HL-60/S4 (cell line): ENCODE results near the gene LRRC75A.
"Not testable (repeated sequence)": the region's sequence is repeated elsewhere in the genome, so short reads cannot be mapped to it uniquely, and the experiment has no call there.

Experiments used
- in situ Hi-C: fragments of 300-500 bp; cut with MboI; formaldehyde crosslinking; loops from 2 replicates; pipeline ENCODE4 v1.14.3; 2022; ENCODE audit warnings: low sequenced_read_pairs

LRRC75A gene

DNA sequence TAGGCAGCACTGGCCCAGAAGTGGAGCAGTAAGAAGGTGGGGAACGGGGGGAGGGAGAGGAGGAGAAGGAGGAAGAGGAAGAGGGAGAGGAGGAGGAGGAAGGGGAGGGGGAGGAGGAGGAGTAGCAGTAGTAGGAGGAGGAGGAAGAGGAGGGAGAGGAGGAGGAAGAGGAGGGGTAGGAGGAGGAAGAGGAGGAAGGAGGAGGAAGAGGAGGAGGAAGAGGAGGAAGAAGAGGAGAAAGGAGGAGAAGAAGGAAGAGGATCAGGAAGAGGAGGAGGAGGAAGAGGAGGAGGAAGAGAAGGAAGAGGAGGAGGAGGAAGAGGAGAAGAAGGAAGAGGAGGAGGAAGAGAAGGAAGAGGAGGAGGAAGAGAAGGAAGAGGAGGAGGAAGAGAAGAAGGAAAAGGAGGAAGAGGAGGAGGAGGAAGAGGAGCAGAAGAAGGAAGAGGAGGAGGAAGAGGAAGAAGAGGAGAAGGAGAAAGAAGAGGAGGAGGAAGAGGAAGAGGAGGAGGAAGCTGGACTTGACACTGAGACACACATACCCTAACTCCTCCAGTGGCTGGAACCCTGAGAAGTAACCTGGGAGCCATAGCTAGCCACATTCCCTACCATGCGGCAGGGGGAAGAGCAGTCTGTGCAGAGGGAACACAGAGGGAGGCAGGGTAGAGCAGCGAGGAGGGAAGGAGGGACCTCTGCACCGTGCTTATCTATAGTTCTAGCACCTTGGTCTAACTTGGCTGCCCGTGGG lies 35.8 kb downstream of the LRRC75A start:
- in situ Hi-C loops, result no loop called here

- in situ Hi-C loops, result no loop called here
Measured at GRCh38 chr17:16453493-16453851, 38.5 kb downstream of the LRRC75A start.

DNA sequence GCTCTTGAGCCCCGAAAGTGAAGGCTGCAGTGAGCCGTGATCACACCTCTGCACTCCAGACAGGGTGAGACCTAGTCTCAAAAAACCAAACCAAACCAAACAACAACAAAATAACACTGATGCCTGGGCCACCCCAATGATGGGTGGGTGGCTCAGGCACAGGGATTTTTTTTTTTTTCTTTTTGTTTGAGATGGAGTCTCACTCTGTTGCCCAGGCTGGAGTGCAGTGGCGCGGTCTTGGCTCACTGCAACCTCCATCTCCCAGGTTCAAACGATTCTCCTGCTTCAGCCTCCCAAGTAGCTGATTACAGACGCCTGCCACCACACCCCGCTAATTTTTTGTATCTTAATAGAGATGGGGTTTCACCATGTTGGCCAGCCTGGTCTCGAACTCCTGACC lies 39.7 kb downstream of the LRRC75A start:
- in situ Hi-C loops, result not testable (repeated sequence)

DNA sequence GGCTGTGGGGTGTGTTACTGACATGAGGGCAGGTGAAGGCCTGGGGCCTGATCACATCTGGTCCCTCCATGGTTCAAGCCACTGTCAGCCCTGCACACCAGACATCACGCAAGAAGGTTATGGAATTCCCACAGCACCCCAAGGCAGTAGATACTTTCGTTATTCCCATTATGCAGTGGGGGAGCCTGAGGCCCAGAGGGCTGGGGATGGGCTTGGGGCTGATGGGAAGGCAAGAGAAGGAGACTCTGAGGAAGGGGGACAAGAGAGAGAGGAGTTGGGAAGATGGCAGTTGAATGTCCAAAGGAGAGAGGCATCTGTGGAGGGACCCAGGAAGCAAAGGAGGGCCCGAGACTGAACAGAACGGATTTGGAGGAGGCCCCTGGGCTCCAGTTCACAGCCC lies 42.0 kb downstream of the LRRC75A start:
- in situ Hi-C loops, result no loop called here

GRCh38 chr17:16449121-16449570 lies 42.8 kb downstream of the LRRC75A start:
- in situ Hi-C loops, result loop anchor here (25.0 kb wide), 1 partner anchor 863 kb away; the partner anchor contains the start of gene NT5M

DNA sequence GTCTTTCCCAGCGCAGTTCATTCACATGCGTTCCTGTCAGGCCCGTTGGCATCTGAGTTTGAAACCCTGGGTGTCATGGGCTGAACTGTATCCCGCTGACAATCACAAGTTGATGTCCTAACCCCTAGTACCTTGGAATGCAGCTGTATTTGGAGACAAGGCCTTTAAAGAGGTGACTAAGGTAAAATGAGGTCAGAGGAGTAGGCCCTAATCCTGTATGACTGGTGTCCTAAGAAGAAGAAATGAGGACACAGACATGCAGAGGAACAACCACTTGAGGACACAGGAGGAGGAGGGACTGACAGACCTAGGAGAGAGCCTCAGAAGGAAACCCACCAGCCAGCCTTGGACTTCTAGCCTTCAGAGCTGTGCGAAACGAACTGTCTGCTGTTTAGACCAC lies 43.5 kb downstream of the LRRC75A start:
- in situ Hi-C loops, result loop anchor here (25.0 kb wide), 1 partner anchor 864 kb away; the partner anchor contains the start of gene NT5M

- in situ Hi-C loops, result loop anchor here (25.0 kb wide), 1 partner anchor 865 kb away; the partner anchor contains the start of gene NT5M
Measured at GRCh38 chr17:16447676-16448075, 44.3 kb downstream of the LRRC75A start.

DNA sequence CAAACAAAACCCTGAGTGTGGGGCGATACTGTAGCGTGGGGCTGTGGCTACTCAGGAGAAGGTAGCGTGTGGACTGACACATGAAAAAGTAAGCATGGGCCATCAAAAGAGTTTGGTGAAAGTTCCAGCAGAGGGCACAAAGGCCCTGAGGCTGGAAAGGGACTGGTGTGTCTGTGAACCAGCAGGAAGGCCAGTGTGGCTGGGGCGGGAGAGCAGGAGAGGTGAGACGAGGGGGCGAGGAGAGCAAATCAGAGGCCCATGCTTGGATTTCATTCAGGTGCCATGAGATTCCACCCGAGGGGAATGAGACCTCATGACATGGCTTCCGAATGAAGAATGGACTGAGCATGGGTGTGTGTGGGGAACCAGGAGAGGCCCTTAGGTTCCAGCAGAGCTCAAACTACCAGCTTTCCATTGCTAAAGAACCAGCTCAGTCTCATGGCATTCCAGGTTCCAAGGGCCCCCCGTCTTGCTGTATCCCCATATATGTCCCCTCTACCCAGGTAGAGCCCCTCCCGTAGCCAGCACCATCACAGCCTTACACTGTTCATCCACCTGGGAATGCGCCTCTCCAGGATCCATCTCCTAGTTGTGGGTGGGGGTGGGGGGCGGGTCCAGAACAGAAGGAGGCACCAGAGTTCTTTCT lies 45.5 kb downstream of the LRRC75A start:
- in situ Hi-C loops, result loop anchor here (25.0 kb wide), 1 partner anchor 866 kb away; the partner anchor contains the start of gene NT5M

- in situ Hi-C loops, result loop anchor here (25.0 kb wide), 1 partner anchor 868 kb away; the partner anchor contains the start of gene NT5M
Measured at GRCh38 chr17:16444258-16444886, 47.6 kb downstream of the LRRC75A start.

GRCh38 chr17:16443511-16444257 lies 48.3 kb downstream of the LRRC75A start:
- in situ Hi-C loops, result loop anchor here (25.0 kb wide), 1 partner anchor 869 kb away; the partner anchor contains the start of gene NT5M

GRCh38 chr17:16442594-16443510 lies 49.1 kb downstream of the LRRC75A start:
- in situ Hi-C loops, result loop anchor here (25.0 kb wide), 1 partner anchor 869 kb away; the partner anchor contains the start of gene NT5M

GRCh38 chr17:16442141-16442540 lies 49.9 kb downstream of the LRRC75A start:
- in situ Hi-C loops, result loop anchor here (25.0 kb wide), 1 partner anchor 870 kb away; the partner anchor contains the start of gene NT5M

GRCh38 chr17:16440901-16441629 lies 50.9 kb downstream of the LRRC75A start:
- in situ Hi-C loops, result loop anchor here (25.0 kb wide), 1 partner anchor 871 kb away; the partner anchor contains the start of gene NT5M

DNA sequence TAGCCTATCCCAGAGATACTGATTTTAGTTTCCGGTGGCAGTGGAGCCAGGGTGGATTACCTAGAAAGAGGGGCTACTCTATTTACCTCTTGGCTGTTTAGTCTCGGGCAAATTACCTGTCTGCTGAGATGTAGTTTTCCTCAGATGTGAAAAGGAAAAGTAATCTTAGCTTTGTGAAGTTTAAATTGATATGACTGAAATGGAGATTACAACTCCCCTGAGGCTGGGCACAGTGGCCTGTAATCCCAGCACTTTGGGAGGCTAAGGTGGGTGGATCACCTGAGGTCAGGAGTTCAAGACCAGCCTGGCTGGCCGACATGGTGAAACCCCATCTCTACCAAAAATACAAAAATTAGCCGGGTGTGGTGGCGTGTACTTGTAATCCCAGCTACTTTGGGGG lies 51.6 kb downstream of the LRRC75A start:
- in situ Hi-C loops, result loop anchor here (25.0 kb wide), 1 partner anchor 872 kb away; the partner anchor contains the start of gene NT5M

DNA sequence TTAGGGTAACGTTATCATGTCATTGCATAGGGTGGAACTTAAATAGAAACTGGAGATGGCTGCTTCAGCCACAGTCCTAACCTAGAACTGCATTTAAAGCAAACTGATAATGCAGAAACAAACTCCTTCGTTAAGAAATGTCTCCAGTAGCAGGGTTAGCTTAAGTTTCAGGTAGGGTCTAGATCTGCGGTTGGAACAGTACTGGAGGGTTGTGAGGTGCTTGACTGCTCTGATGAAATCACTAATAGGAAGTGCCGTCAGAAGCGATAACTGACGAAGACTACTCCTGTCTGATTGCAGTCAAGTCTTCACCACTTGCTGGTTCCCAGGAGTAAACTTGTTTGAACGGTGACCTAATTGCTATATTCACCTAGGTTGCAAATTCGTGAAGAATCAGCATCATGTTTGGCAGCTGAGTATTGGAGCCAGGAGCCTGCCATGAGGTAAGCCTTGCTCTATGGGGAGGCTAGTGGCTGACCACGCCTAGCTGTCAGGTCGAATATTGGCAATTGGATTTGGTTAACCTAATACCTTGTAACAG lies 52.1 kb downstream of the LRRC75A start:
- in situ Hi-C loops, result loop anchor here (25.0 kb wide), 1 partner anchor 872 kb away; the partner anchor contains the start of gene NT5M

- in situ Hi-C loops, result loop anchor here (25.0 kb wide), 1 partner anchor 873 kb away; the partner anchor contains the start of gene NT5M
Measured at GRCh38 chr17:16439303-16439791, 52.6 kb downstream of the LRRC75A start.

DNA sequence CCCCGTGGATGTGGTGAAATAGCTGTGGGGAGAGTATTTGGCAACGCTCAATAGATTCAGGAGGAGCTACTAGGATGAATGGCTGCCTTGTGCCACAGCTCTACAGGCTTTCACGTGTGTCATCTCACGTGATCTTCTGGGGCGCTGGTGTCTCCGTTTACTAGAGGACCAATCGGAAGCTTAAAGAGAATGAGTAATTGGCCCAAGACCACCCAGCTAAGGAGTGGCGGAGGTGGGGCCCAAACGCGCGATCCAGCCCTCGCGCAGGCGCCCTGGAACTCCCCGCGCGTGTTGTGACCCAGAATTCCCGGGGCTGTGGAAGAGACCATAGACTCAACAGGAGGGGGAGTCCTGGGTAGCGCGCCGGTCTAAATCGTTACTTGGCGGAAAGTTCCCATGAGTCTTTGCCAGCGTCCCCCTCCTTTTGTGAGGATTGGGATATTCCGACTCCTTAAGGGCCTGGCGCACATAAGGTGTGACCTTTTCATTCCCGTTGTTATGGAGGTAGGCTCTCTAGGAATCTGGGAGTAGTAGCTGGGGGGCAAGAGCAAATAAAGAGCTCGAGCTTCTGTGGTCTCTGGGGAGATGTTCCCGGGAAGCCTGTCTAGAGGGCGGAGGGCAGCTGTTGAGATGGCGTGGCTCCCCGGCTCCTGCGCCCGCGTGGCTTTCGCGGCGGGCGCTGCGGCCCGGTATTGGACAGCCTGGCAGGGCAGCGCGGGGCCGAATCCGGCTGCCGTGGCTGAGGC lies 53.3 kb downstream of the LRRC75A start:
- in situ Hi-C loops, result loop anchor here (25.0 kb wide), 1 partner anchor 874 kb away; the partner anchor contains the start of gene NT5M
